HG03196 (cell line): Measurements from ENCODE around the gene RASA1.

Experiments used
- ATAC-seq: cut with Tn5 transposase; IDR thresholded peaks from one replicate; pipeline ENCODE4 v1.9.1; 2021; ENCODE audit not compliant: unreplicated experiment

The RASA1 gene

DNA sequence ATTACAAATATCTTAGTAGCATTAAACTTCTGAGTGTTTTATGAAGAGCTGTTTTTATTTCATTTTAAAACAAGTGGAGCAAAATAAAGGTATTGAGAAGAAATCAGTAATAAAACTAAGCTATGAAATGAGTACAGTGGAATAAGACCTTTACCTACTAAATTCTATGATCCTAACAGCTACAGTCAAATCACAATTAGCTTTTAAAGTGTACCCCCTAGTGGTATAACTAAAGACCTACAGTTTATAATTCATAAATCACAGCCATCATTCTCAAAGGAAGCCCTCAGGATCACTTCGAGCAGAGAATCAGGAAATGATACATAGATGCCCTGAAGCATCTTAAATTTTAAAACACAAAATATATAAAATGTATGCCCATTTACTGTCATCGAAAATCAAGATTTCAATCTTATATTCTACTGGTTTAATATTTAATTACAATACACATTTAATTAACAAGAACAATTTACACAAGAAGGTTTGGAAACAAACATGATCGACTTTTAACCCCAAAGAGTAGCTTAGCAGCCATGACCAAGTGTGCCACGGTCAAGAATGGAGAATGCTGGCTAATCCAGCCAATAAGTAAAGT is 132.7 kb downstream of the RASA1 start:
- ATAC-seq = peak; percentile 77

DNA sequence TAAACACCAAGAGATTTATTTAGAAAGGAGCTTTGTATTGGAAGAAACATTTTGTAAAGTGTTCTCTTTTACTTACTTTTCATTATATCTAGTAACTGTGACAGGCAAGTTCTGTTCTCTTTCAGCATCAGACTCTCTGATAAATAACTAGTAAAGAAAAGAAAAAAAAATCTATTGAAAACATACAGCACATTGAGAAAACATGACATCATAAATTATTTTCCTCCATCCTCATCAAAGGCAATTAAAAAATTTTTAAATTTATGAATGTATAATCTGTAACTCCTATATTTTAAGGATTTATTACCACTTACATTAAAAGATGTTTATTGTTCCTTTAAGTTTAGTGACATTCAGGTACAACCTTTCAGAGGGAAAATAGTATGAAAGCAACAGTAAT is 133.9 kb downstream of the RASA1 start:
- no peak for ATAC-seq

- no peak for ATAC-seq
Observed at GRCh38 chr5:87403409-87403808, 135.7 kb downstream of the RASA1 start.

- ATAC-seq = no peak
Observed at GRCh38 chr5:87403899-87404298, 136.2 kb downstream of the RASA1 start.

DNA sequence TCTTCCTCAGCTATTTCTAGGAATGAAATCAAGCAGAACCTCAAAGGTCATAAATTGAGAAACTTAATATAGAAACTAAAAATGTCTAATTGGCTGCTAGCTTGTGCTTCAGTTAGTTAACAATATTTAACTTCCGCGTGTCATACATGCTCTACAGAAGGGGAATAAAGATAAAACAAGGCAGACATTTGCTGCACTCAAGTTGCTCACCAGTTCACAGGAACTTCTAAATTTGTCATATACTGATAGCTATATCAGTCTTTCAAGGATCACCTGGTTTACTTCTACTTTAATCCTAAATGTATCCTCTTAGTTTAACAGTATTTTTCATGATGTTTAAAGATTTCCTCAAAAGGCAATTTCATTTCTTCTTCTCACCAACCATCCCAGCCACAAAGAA is 136.7 kb downstream of the RASA1 start:
- ATAC-seq = no peak

DNA sequence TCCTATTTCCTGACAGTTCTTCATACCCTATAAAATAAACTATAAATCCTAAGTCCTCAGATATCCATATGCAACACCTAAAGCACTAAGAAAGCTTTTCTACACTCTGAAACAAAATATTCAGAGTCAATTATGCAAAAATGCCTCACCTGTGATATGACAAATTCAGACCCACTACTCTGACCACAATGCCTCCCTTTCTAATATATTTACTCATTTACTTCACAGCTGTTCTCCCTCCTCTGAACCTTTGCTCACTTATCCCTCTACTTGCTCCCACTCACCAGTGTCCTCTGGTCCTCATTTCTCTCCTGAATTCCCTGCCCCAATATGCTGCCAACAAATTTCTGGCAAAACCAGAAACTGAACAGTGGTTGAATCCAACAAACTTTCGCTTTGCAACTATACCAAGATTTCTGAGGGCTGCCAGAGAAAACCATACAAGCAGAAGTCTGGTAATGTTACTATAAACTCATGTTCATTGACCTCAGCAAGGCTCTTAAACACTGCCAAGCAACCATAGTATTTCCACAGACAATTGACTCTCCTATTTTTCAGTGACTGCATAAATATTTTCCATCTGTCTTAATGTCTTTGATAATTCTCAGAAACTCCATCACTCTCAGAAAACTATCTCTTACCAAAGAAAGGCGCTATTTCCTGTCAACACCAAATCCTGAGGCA is 137.9 kb downstream of the RASA1 start:
- ATAC-seq = no peak

DNA sequence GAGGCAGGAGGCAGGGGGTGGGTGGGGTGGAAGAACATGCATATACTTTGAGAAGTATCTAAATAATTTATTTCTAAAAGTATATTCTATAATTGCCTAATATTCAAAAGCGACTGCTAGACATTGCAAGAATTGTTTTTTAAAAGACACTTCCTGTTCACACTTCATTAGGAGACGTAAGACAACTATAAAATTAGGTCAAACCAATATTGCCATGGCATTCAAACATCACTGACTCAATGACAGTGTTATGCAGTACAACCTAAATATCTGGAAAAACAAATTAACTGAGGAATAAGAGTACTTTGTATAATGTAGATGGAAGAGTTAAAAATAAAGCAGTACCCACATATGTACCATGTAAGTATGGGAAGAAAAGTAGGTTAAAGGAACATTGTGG is 140.5 kb downstream of the RASA1 start:
- no peak for ATAC-seq

DNA sequence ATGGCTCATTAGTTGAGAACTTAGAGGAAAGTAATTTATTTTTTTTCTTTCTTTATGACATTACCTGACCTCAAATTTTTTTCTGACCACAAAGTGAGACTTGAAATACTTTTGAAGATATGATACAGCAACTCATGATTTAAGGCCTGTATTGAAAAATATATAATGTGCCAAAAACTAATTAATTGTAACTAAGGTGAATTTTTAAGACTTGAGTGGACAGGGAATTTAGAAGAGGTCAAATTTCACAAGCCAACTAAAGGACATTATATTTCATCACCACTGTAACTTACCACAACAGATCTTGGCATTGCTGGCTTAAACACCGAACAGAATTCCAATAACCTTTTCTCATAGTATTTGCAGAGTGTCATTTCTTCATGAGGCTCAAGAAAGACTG is 143.2 kb downstream of the RASA1 start:
- no peak for ATAC-seq

GRCh38 chr5:87411586-87411972 is 143.9 kb downstream of the RASA1 start:
- no peak for ATAC-seq

- peak; percentile 17 for ATAC-seq
Observed at GRCh38 chr5:87411973-87412629, 144.4 kb downstream of the RASA1 start.

DNA sequence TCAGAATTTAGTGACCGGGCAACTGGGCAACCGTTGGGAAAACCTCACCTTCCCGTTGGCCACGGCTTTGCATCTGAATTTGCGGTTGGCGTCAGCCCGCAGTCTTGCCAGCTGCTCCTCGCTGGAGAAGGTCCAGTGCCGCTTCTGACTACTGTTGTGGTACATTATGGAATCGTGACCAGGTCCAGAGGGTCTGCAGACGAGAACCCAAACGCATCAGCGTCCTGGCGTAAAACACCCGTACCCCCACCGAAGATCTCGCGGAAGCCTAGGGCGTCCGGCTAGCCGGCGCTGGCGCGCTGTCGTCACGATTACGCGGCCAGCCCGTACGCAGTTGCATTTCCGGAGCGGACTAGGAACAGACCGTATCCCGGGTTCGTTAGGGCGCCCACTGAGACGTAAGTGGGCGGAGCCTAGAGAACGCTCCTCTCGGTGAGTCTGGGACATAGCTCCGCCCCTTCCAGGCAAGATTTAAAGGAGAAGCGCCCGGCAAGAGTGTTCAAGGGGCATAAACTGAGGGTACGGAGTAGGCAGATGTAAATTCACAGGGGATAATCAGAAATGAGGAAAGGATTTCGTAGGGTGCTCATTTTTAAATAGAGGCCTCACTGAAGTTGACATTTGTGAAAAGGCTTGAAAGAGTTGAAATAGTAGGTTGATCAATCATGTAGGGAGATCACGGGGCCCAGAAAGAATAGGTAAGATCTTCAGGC is 145.1 kb downstream of the RASA1 start, which contains the start of gene CCNH:
TSS of gene CCNH (minus strand) at position 301 of the 713 bp plus-strand sequence. CDS start at position 165, 136 bp downstream.
- peak; percentile 99 for ATAC-seq

GRCh38 chr5:87413343-87413645 is 145.6 kb downstream of the RASA1 start:
- ATAC-seq = no peak

- no peak for ATAC-seq
Observed at GRCh38 chr5:87418506-87418905, 150.8 kb downstream of the RASA1 start.

- no peak for ATAC-seq
Observed at GRCh38 chr5:87421307-87421706, 153.6 kb downstream of the RASA1 start.

- ATAC-seq = no peak
Observed at GRCh38 chr5:87423755-87424154, 156.1 kb downstream of the RASA1 start.

GRCh38 chr5:87430863-87431457 is 163.3 kb downstream of the RASA1 start:
- ATAC-seq = no peak

DNA sequence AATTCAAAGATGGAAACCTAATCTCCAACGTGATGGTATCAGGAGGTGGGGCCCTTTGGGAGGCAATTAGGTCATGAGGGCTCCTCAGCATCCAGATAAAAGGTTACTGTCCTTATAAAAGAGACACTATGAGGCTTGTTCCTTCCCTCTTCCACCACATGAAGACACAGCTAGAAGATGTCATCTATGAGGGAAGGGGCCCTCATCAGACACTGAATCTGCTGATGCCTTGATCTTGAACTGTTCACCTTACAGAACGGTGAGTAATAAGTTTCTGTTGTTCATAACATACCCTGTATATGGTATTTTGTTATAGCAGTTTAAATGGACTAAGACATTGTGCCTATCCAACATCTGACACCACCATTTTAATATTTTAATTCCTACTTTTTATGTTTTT is 164.8 kb downstream of the RASA1 start:
- ATAC-seq = no peak

DNA sequence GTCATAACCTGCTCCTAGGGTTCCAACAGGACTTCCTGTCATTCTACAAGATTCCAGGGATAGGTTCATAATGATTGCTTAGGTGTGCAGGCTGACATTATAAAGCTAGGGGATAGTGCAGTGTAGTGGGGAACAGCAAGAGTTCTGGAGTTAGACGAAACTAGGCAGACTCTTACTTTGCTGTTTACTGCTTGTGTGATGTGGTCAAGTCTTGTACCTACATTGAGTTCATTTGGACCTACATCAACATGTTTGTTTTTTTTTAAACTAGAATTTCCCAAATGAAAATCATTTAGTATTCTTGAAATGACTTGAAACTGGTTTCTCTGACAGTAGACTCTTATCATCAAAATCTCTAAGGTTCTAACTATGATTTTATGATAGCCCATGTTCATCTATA is 166.3 kb downstream of the RASA1 start:
- ATAC-seq = no peak

DNA sequence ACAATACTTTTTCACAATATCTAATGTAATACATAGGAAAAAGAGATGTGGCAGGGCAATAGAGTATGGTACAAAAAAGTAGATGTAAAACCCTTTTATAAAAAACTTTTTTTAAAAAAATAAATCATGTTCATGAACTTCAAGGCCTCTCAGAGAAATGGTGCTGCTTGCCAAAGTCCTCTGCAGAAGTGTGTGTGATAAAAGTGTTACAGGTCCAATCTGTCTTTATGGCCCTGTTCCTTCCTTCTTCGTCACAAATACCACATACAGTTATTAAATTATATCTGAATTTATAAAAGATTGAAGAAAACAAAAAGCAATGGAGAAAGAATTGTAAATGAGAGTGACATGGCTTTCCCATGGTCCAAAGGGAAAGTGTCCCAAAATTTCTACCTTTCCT is 166.8 kb downstream of the RASA1 start:
- no peak for ATAC-seq

DNA sequence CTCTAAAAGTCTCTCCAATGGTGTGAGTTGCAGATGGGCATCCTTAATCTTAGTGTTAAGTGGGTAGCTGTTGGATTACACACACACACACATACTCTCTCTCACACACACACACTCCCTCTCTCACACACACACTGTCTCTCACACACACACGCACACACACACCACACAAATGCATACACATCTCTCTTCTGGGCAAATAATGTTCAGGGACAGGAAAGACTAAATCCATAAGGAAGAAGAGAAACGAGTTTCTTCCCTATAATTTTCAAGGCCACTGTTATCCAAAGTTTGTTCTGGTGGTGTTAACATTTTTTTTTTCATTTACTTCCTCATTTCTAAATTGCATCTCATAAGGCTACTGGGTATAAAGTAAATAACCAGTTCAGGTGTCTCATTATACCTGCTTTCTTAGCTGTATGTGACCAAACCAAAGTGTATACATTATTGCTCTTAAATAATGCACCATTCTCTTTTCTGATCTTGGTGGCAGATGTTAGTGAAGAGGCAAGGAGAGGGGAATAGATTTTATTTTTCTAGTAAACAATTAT is 167.5 kb downstream of the RASA1 start:
- no peak for ATAC-seq

DNA sequence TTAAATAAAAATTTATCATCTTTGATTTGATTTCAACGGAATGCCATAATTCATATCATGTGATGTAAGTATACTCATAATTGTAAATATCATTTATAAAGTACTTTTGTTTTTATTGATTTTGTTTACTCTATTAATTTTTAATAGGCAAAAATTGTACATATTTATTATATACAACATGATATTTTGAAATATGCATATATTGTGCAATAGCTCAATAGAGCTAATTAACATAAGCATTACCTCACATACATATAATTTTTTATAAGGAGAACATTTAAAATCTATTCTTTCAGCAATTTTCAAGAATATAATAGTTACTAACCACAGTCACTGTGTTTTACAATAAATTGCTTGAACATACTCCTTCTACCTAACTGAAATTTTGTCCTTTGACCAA is 170.0 kb downstream of the RASA1 start:
- no peak for ATAC-seq
